BE2C (cell line): ENCODE results near the gene BCLAF1.
"Not testable (repeated sequence)": the region's sequence is repeated elsewhere in the genome, so short reads cannot be mapped to it uniquely, and the experiment has no call there.

ENCODE experiments used
- DNase-seq: peaks from one replicate; pipeline ENCODE4 v3.0.0-alpha.2; 2020
- H3K27me3 ChIP-seq: fragments of 250-450 bp; sonication (Bioruptor Pico); 2 replicates; pipeline ENCODE4 v1.5.1; 2020; ENCODE audit warnings: mild to moderate bottlenecking
- H3K36me3 ChIP-seq: fragments of 250-450 bp; sonication (Bioruptor Pico); 2 replicates; pipeline ENCODE4 v1.5.1; 2020; ENCODE audit warnings: mild to moderate bottlenecking
- H3K4me1 ChIP-seq: fragments of 250-450 bp; sonication (Bioruptor Pico); 2 replicates; pipeline ENCODE4 v1.5.1; 2020
- H3K4me3 ChIP-seq: 2 replicates; pipeline ENCODE4 v1.5.1; 2011; ENCODE audit warnings: low read depth, low read length
- H3K9me3 ChIP-seq: fragments of 250-450 bp; sonication (Bioruptor Pico); 2 replicates; pipeline ENCODE4 v1.5.1; 2020
- CTCF ChIP-seq: IDR thresholded peaks from 2 replicates; pipeline ENCODE4 v1.5.1; 2012; ENCODE audit warnings: mild to moderate bottlenecking, low read depth, low read length

Gene BCLAF1

GRCh38 chr6:136226674-136227377 lies 62.8 kb downstream of the BCLAF1 start:
- no peaks in the 10 kb centered on the region for H3K9me3 ChIP-seq
- no peak for TF ChIP-seq CTCF
- H3K4me3 ChIP-seq: 0 out of 2 replicates have a peak overlapping the region, but pooled peaks have one; percentile 24
- H3K27me3 ChIP-seq: no peaks in the 10 kb centered on the region
- DNase-seq: no peak
- no peaks in the 10 kb centered on the region for H3K36me3 ChIP-seq
- H3K4me1 ChIP-seq: no peaks in the 10 kb centered on the region

- H3K4me1 ChIP-seq: no peaks in the 10 kb centered on the region
- H3K9me3 ChIP-seq: no peaks in the 10 kb centered on the region
- DNase-seq: peak; percentile 33
- H3K36me3 ChIP-seq: no peaks in the 10 kb centered on the region
- no peaks in the 10 kb centered on the region for H3K27me3 ChIP-seq
- peak overlapping the region; percentile 46 for H3K4me3 ChIP-seq
- peak; percentile 100 for TF ChIP-seq CTCF
These were observed 63.5 kb downstream of the BCLAF1 start for GRCh38 chr6:136226027-136226673.

DNA sequence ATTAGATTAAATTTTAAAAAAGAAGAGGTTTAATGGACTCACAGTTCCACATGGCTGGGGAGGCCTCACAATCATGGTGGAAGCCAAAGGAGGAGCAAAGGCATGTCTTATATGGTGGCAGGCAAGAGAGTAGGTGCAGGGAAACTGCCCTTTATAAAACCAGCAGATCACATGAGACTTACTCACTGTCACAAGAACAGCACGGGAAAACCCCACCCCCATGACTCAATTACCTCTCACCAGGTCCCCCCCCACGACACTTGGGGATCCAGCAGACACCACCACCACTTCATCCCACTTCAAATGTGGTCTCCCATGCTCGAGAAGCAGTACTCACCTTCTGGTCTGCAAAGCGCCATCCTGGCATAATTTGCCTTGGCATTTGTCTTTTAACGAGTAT lies 64.2 kb downstream of the BCLAF1 start:
- no peak overlapping the region for H3K4me3 ChIP-seq

GRCh38 chr6:136224974-136225373 lies 64.7 kb downstream of the BCLAF1 start:
- H3K9me3 ChIP-seq, H3K4me1 ChIP-seq, H3K4me3 ChIP-seq, H3K36me3 ChIP-seq, DNase-seq, H3K27me3 ChIP-seq: not testable (repeated sequence)

More for the DNA sequence above, 64.2 kb downstream of the BCLAF1 start:
- no peak for DNase-seq
- H3K27me3 ChIP-seq: no peaks in the 10 kb centered on the region
- H3K9me3 ChIP-seq: no peaks in the 10 kb centered on the region
- no peaks in the 10 kb centered on the region for H3K36me3 ChIP-seq
- no peaks in the 10 kb centered on the region for H3K4me1 ChIP-seq
- no peak for TF ChIP-seq CTCF

GRCh38 chr6:136216503-136217401 lies 72.9 kb downstream of the BCLAF1 start:
- Histone ChIP-seq H3K9me3 (no peaks in the 10 kb centered on the region), H3K4me3 (no peak overlapping the region), H3K36me3 (no peaks in the 10 kb centered on the region), H3K4me1 (no peaks in the 10 kb centered on the region), H3K27me3 (no peaks in the 10 kb centered on the region)
- TF ChIP-seq CTCF: no peak
- DNase-seq: no peak

DNA sequence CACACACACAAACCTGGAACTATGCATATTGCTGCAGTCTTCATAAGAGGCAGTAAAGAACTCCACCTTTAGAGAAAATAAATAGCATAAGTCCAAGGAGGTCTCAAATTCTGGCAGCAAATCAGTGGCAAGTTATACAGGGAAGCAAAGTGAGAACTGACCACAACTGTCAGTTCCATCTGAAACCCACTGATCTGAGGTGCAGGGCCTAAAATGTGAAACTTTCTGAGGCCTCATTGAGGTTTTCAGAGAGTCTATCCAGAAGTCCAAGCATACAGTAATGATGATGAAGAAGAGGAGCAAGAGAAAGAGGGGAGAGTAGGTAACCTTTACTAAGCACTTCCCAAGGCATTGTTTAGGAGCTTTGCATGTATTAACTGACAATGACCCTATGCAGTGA lies 75.8 kb downstream of the BCLAF1 start:
- Histone ChIP-seq H3K27me3 (no peaks in the 10 kb centered on the region), H3K4me1 (no peaks in the 10 kb centered on the region), H3K9me3 (no peaks in the 10 kb centered on the region), H3K4me3 (no peak overlapping the region), H3K36me3 (no peaks in the 10 kb centered on the region)
- no peak for DNase-seq
- no peak for TF ChIP-seq CTCF
